ENCODE results near the gene SCAF1.
A peak's percentile ranks its signal among the peaks of the same experiment; 100 is the strongest.

Gene SCAF1

DNA sequence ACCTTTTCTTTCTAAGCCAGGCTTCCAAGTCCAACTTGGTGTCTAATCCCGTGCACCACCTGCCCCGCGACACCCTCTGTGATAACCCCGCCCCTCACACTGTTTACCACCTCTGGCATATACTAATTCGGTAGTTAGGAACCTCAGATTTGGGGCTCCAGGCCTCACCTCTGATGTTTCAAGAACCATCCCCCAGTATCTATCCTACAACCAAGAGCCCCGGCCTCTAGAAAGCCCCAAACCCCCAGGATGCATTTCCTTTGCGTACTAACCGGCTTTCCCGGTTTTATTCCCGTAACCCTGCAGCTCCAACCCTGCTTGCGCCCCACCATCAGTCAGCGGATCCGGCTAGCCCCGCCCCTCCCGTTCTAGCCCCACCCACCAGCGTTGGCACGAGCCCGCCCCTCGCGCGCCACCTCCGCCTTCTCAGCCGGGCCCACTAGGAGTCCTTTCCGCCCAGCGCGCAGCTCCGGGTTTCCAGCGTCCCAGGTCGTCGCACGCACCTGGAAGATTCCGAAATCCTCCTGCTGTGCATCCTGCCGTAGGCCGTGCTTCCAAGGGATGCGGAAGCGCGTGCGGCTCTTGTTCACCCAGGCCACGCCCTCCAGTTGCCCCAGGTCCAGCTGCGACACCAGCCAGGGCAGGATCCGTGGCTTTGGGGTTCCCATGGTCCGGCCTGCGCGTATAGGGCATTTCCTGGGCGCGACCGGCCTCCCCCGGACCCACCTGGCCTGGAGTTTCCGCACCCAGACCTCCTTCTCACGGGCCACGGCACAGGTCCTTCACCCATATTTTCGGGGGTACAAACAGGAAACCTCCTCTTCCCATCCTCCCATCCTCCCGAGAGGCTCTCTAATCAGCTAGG, 22.4 kb downstream of the SCAF1 start:
- FAIRE-seq, result no peak

DNA sequence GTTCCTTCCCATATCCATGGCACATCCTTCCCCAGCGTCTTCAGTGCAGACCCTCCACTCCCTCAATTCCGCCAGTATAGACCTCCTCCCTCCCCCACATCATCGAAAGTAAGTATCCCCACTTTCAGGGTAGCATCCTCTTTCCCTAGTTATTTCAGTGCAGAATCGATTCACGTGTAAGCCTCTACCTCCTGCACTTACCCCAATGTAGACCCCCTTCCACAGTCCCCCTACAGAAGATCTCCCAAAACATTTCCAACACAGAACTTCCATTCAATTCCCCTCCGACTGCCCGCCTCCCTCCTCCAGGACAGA, 23.0 kb downstream of the SCAF1 start:
- DNase-seq (ENCODE audit: low spot score) (no peak), FAIRE-seq (peak; percentile 9)

More for the DNA sequence above, 22.4 kb downstream of the SCAF1 start:
- DNase-seq (ENCODE audit: low spot score), result peak; percentile 90

DNA sequence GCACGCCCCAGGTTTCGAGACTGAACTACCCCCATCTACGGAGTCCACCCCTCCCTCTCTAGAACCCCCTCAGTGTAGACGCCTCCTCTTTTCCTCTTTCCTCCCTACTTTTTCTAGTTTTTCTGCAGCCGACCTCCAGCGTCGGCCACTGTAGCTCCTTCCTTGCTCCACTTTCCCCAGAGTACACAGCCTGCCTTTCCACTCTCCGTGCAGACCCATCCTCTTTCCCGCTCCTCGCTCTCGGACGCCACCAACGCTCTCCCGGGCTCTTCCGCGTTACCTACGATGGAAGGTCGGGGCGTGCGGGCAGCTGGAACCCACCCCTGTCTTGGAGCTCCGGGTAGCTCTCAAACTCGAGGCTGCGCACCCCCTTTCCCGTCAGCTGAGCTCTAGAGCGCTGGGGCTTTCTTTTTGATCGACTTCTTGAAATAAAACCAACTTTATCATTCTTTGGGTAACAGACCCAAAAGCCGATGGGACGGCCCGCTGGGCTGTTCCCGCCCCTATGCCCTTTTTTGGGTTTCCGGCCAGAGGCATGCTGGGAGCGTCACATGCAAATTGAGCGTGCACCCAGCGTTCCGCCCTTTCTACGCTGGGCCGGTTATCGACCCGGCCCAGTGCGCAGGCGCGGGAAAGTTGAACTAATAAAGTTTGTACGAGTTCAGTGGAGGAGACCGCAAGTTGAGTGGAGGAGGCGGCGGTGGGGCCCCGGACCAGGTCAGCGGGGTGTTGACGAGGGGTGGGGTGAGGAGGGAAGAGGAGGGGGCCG, 23.5 kb downstream of the SCAF1 start, which contains the start of the genes BCL2L12 and IRF3:
Gene BCL2L12 (plus strand): TSS at position 583 of the 769 bp plus-strand sequence. CDS start 760 bp downstream, outside the sequence.
Gene IRF3 (minus strand): TSS at position 507 of the 769 bp plus-strand sequence. CDS start 1,019 bp downstream, outside the sequence.
- FAIRE-seq, result no peak
- DNase-seq (ENCODE audit: low spot score), result peak; percentile 96

DNA sequence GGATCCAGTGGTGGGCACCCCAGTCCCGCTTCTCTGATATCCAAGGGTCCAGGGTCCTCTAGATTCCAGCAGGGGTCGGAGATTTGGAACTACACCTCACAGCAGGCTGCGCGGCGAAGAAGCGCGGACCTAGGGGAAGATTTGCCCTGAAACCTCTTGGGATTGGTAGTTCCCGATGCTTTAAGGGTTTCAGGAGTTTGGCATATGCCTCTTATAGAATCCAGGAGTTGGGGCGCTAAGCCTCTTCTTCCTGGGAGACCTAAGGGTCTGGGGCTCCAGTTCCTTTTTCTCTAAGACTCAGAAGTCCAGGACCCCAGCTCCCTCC, 24.1 kb downstream of the SCAF1 start:
- peak; percentile 39 for DNase-seq (ENCODE audit: low spot score)
- no peak for FAIRE-seq

DNA sequence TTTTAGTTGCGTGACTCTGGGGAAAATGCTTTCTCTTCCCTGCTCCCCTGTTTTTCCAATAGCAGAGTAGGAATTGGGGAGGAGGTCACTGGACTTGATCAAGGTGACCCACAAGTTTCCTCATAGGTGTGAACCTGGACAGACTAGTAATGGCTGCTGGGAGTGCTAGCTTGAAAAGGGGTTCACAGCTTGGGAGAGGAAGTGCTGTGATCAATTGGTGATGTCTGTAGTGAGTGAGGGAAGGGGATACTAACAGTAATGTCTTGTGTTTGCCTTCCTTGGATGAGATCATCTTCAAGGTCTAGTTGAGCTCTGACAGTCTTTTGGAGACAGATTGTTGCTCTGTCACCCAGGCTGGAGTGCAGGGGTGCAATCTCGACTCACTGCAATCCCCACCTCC, 25.5 kb downstream of the SCAF1 start:
- FAIRE-seq, result no peak
- no peak for DNase-seq (ENCODE audit: low spot score)

DNA sequence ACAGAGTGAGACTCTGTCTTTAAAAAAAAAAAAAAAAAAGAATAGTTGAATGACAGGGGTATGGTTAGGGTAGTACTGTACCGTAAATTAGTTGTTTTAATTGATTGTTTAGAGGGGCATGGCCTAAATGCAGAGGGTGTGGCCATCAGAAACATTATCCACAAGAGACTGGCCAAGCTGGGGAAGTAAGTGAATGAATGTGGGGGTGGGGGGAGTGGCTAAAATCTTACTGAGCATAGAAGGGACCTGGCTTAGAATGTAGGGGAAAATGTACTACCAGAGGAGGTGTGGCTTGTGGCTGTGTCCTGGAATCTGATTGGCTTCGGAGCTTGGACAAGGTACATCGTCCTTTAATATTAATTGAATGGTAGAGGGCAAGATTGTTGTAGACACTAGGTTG, 27.5 kb downstream of the SCAF1 start:
- no peak for DNase-seq (ENCODE audit: low spot score)
- FAIRE-seq, result no peak

DNA sequence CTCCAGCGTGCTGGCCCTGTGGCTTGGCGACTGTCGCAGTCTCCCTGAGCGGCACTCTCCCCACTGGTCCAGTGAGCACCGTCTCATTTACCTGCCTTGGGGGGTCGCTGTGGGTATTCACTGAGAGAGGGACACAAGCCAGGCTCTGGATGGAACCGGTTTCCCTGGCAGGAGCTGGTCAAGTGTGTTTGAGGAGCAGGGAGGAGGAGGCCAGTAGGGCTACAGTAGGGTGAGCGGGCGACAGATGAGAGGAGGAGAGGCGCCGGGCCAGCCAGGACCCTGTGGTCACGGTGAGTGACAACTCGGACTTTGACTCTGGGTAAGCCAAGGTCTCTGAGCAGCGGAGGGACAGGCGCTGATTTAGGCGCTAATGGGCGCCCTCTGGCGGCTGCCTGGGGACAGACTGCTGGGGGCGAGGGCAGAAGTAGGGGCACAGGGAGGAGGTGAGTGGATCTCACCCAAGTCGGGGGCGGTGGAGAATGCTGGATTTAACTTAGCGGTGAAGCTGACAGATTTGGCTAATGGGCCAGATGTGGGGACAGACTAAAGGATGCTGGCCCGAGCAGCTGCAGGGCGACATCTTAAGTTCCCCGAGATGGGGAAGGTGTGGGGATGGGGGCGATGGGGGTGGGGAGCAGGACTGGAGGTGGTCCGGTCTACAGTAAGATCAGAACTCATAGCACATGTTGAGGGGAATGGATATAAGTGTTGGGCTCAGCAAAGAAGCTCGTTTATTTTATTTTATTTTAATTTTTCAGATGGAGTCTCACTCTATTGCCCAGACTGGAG, 30.3 kb downstream of the SCAF1 start:
- peak; percentile 82 for DNase-seq (ENCODE audit: low spot score)
- FAIRE-seq, result peak; percentile 52

DNA sequence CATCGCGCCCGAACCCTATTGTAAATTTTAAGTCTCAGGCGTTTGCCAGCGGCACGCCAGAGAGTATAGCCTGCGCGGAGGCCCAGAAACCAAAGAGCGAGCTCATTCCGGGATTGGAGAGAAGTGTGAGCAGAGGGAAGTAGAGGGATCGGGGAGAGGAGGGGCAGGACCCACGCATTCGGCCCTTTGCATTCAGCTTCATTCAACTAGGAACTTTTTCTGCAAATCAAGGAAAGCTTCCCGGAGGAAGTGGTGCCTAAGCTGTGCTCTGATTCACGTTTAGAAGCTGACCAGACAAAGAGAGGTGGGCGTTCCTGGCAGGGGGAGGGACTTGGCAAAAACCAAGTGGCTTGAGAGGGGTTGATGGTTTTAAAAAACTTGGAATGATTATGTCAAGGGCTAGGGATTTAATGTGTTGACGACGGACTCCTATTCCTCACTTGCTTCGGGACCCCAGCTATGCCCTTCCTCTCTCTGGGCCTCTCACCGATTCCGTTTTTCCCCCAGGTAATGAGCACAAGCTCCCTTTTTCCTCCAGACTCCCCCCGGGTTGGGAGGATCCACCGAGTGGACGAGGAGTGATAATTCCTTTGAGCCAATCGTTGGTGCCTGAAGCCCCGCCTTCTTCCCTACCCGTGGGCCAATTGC, 34.3 kb downstream of the SCAF1 start:
- peak; percentile 77 for DNase-seq (ENCODE audit: low spot score)
- FAIRE-seq, result peak; percentile 5

DNA sequence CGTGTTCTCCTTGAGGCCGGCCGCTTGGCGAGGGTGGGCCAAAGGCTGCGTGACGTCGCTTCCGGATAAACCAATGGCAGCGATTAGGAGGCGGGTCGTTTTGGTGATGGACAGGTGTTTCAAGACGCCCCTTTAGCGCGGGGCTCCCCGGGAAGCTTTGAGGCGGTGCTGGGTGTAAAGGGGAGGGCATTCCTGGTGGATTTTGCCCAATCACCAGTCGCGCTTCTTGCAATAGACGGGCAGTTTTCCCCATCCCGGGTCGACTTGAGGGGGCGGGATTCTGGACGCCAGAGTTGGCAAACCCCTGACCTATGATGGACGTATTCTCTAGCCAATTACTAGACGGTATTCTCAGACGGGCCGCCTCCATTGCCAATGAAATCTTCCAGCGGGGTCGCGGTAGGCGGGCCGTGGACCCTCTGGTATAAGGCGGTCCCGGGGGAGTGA, 34.8 kb downstream of the SCAF1 start:
- peak; percentile 92 for FAIRE-seq
- peak; percentile 97 for DNase-seq (ENCODE audit: low spot score)

DNA sequence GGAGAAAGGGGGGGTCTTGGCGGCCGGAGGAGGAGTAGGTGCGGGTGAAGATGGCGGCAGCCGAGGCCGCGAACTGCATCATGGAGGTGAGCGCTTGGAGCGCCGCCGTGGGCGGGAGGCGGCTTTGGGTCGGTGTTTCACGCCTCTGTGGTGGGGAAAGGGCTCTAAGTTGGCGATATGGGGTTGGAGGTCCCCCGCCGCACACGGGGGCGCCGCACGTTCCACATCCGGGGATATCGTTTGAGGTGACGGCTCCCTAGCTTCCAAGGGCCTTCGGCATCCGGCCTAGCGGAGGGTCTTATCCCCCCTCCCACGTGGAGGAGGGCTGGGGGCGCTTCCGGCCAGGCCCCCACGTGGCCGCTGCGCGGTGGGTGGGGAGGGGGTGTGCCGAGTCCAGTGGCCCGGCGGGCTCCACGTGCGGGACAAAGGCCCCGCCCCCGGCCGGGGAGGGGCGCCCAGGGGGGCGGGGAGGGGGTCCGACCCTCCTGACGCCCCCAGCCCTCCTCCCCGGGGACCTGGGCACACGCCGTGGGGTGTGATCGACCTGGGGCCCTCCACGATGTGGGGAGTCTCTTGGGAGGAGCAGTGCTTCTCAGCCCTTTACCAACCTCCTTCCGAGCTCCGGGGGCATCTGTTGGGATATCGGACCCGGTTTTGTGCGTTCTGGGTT, 35.4 kb downstream of the SCAF1 start, which contains the start of gene PRMT1:
Gene PRMT1 (plus strand): TSS at position 41 of the 670 bp plus-strand sequence. CDS start 10 bp downstream, at position 51.
- FAIRE-seq (no peak), DNase-seq (ENCODE audit: low spot score) (peak; percentile 67)

DNA sequence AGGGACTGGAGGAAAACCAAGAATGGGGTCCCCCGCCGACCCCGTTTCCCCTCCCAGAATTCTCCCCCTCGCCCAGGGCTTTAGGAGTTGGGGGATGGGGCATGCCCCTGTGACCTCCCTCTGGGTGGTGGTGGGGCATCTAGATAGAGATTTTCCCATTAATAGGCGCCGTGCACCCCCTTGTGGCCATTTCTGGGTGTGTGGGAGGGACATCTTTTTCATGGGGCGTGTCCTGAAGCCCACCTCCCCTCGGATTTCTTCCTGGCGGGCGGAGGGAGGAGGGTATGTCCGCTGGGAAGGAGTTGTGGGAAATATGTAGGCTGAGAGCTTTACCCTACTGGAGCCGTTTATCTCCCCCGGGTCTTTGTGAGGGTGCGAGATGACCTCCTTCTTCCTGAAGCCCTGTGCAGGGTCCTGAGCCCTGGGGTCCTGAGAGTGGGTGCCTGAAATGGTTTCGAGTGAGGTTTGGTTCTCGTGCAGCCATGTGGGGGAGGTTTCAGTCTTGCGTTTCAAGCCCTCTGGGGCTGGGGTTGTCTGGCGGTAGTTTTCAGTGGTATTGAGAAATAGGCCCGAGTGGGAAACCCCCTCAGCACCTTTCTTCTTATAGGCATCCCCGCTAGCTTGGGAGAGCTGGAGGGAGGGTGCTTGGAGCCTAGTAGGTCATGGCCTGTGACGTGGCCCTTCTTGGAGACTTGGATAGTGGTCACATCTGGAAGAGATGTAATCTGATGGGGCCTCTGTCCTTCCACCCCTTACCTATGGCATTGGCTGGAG, 36.1 kb downstream of the SCAF1 start:
- DNase-seq (ENCODE audit: low spot score) (peak; percentile 58), FAIRE-seq (no peak)

DNA sequence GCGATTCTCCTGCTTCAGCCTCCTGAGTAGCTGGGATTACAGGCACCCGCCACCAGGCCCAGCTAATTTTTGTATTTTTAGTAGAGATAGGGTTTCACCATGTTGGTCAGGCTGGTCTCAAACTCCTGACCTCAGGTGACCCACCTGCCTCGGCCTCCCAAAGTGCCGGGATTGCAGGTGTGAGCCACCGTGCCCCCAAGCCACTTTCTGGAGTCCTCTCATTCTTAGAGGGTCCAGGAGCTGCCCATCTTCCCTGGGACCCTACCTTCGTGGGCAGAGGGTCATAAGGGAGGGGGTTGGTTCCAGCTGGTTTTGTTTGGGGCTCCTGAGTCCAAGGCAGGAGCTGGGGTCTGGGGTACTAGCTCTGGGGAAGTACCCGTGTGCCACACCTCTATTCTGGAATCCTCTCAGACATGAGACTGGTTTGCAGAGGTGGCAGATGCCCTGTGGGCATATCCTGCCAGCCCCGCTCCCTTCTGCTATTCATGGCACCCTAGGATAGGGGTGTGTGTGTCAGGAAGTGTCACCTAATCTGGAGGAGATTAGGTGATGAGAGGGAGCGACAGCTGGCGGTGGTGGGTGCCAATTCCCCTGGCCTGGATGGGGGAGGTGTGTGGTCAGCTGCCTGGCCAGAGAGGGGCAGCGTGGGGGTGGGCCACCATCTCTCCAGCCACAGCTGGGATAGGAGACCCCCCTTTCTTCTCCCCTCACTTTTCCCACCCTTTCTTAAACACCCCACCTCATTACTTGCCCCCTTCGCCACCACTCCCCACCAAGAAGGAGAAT, 37.2 kb downstream of the SCAF1 start:
- no peak for FAIRE-seq
- DNase-seq (ENCODE audit: low spot score), result no peak

DNA sequence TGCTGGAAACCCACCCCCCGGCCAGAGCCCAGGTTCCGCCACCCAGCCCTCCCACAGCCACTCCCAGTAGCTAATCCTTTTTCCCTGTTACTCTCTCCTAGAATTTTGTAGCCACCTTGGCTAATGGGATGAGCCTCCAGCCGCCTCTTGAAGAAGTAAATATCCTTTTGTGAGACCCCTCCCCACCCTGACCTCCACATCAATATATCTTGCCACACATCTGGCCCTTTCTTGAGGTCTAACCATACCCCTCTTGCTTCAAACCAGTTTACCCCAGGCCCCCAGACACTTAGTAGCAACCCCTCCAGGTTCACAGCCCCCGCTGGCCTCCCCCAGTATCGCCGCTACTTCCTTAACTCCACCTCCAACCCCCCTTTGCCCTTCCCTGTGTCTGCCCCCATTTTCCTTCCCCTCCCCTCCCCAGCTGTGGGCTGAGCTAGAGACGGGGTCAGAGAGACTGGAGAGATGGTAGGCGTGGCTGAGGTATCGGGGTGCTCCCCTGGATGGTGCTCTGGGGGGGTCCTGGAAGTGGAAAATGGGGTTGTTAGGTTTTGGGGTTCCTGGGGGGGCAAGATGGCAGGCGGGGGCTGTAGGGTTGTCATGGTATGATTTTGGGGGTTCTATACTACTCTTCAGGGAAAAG, 37.9 kb downstream of the SCAF1 start:
- FAIRE-seq (no peak), DNase-seq (ENCODE audit: low spot score) (no peak)

DNA sequence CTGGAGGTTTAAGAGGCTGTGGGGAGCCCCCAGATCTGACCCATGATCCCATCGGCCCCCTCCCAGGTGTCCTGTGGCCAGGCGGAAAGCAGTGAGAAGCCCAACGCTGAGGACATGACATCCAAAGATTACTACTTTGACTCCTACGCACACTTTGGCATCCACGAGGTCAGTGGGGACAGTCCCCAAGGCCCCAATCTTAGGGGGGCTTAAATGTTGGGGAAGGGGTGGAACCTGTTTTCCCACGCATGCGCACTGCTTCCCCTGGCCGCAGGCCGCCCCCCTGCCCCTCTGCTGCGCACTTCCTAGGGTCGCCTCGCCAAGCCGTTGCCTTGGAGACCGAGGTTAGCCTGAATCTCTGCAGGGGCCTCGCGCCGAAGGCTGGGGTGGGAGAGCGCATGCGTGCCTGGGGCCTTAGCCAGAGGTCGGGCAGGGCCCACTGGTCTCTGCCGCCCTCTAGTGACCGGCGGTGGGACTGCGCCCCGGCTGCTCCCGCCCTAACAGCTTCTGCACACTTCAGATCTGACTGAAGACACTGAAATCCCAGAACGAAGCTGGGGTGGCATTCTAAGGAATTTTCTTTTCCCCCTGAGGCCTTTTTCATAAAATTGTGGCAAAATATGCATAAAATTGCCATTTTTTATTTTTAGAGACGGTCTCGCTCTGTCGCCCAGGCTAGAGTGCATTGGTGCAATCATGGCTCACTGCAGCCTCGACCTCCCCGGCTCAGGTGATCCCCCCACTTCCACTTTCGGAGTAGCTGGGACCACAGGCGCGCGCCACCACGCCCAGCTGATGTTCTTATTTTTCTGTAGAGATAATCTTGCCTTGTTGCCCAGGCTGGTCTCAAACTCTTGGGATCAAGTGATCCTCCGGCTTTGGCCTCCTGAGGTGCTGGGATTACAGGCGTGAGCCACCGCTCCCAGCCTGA, 38.7 kb downstream of the SCAF1 start:
- peak; percentile 92 for DNase-seq (ENCODE audit: low spot score)
- peak; percentile 65 for FAIRE-seq

DNA sequence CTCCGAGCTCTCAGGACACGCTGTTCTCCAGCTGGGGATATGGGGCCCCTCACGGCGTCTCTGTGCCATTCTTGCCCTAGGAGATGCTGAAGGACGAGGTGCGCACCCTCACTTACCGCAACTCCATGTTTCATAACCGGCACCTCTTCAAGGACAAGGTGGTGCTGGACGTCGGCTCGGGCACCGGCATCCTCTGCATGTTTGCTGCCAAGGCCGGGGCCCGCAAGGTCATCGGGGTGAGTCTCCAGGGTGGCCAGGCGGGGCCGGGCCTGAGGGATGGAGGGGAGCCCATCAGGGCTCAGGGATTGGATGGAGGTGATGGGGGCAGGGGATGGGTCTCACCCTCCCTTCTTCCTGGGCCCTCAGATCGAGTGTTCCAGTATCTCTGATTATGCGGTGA, 39.8 kb downstream of the SCAF1 start:
- FAIRE-seq, result no peak
- no peak for DNase-seq (ENCODE audit: low spot score)

DNA sequence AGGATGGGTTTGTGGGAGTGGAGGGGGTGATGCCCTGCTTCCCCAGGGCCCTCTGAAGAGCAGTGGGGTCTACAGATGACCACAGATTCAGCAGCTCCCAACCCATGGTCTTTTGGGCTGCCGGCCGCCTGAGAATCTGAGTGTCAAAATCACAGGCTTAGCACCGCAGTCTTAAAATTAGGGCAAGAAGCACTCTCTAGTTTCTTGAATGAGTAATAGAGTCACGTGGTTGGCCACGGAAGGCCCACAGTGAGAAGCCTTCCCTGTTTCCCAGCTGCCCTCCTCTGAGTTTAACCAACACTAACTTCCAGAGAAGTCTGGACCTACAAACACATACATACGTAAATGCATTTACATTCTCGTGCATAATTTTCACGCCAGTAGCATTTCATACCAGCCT, 40.3 kb downstream of the SCAF1 start:
- DNase-seq (ENCODE audit: low spot score), result no peak
- no peak for FAIRE-seq

DNA sequence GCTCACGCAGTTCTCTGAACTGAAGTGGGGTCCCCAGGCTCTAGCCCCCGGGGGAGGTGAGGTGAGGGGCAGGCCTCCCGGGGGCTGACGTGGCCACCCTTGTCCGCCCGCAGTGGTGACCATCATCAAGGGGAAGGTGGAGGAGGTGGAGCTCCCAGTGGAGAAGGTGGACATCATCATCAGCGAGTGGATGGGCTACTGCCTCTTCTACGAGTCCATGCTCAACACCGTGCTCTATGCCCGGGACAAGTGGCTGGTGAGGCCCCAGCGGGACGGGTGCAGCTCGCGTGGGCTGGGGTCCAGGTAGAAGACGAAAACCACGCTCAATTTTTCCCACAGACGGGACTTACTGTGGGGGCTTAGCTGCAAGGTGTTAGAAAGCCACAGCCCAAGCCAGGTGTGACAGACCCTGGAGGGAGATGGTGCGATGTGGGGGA, 41.8 kb downstream of the SCAF1 start:
- FAIRE-seq, result no peak
- DNase-seq (ENCODE audit: low spot score), result no peak
